ENCODE measurements around the gene ST3GAL5.
"Not testable (repeated sequence)": the region's sequence is repeated elsewhere in the genome, so short reads cannot be mapped to it uniquely, and the experiment has no call there.

The ST3GAL5 gene

GRCh38 chr2:85890522-85891176, 1.9 kb upstream of the ST3GAL5 start:
- DNase-seq: no peak

GRCh38 chr2:85889627-85890281, 964 bp upstream of the ST3GAL5 start:
- DNase-seq: no peak

GRCh38 chr2:85888020-85888683, 638 bp downstream of the ST3GAL5 start:
- peak; percentile 21 for DNase-seq

- peak; percentile 54 for DNase-seq
Measured at GRCh38 chr2:85887566-85888019, 1.2 kb downstream of the ST3GAL5 start.

GRCh38 chr2:85886590-85886989, 2.2 kb downstream of the ST3GAL5 start:
- peak; percentile 16 for DNase-seq

GRCh38 chr2:85886141-85886540, 2.6 kb downstream of the ST3GAL5 start:
- DNase-seq: no peak

GRCh38 chr2:85881781-85882180, 7.0 kb downstream of the ST3GAL5 start:
- DNase-seq: not testable (repeated sequence)

- not testable (repeated sequence) for DNase-seq
Measured at GRCh38 chr2:85880716-85881328, 8.0 kb downstream of the ST3GAL5 start.

- DNase-seq: no peak
Measured at GRCh38 chr2:85878719-85879370, 9.9 kb downstream of the ST3GAL5 start.

GRCh38 chr2:85875350-85876050, 13.3 kb downstream of the ST3GAL5 start:
- no peak for DNase-seq

- no peak for DNase-seq
Measured at GRCh38 chr2:85873679-85874078, 15.1 kb downstream of the ST3GAL5 start.

- DNase-seq: no peak
Measured at GRCh38 chr2:85872536-85873161, 16.1 kb downstream of the ST3GAL5 start.

GRCh38 chr2:85871494-85872164, 17.2 kb downstream of the ST3GAL5 start:
- DNase-seq: no peak

- no peak for DNase-seq
Measured at GRCh38 chr2:85868822-85869221, 20.0 kb downstream of the ST3GAL5 start.

- no peak for DNase-seq
Measured at GRCh38 chr2:85867556-85868292, 21.1 kb downstream of the ST3GAL5 start.

GRCh38 chr2:85867121-85867520, 21.7 kb downstream of the ST3GAL5 start:
- DNase-seq: no peak

- DNase-seq: no peak
Measured at GRCh38 chr2:85866165-85866659, 22.6 kb downstream of the ST3GAL5 start.

GRCh38 chr2:85865539-85866164, 23.1 kb downstream of the ST3GAL5 start:
- DNase-seq: no peak

- DNase-seq: no peak
Measured at GRCh38 chr2:85864654-85865053, 24.1 kb downstream of the ST3GAL5 start.

- DNase-seq: peak; percentile 64
Measured at GRCh38 chr2:85862426-85862825, 26.4 kb downstream of the ST3GAL5 start.
